Mesenchymal stem cell (in vitro differentiated cells and primary cell): Measurements from ENCODE around the gene TPTE.
"Not testable (repeated sequence)": the region's sequence is repeated elsewhere in the genome, so short reads cannot be mapped to it uniquely, and the experiment has no call there.

Source experiments
- DNase-seq: peaks from one replicate; pipeline ENCODE4 v3.0.0-alpha.2; 2013
- H2AFZ ChIP-seq: one replicate; pipeline ENCODE4 v1.6.1; 2013; ENCODE audit warnings: low read depth, mild to moderate bottlenecking, control low read depth, inconsistent platforms, low read length, moderate library complexity
- H2AK5ac ChIP-seq: 2 replicates; pipeline ENCODE4 v1.6.1; 2013; ENCODE audit warnings: low read length, moderate library complexity, mild to moderate bottlenecking, inconsistent platforms; ENCODE audit not compliant: severe bottlenecking
- H2BK120ac ChIP-seq: one replicate; pipeline ENCODE4 v1.6.1; 2013; ENCODE audit warnings: low read depth, mild to moderate bottlenecking, inconsistent platforms, low read length, moderate library complexity
- H2BK12ac ChIP-seq, 2 experiments: one replicate each; pipeline ENCODE4 v1.6.1; 2013; ENCODE audit warnings: inconsistent platforms in 2 of 2, low read length in 2 of 2, mild to moderate bottlenecking in 2 of 2, moderate library complexity in 2 of 2, control low read depth in 1 of 2
- H2BK15ac ChIP-seq: one replicate; pipeline ENCODE4 v1.6.1; 2013; ENCODE audit warnings: mild to moderate bottlenecking, low read depth, inconsistent platforms; ENCODE audit not compliant: poor library complexity, severe bottlenecking
- H2BK5ac ChIP-seq: 2 replicates; pipeline ENCODE4 v1.6.1; 2013; ENCODE audit warnings: low read depth, mild to moderate bottlenecking, low read length, control low read depth, inconsistent platforms; ENCODE audit not compliant: poor library complexity, severe bottlenecking
- H3K14ac ChIP-seq, 2 experiments: one replicate each; pipeline ENCODE4 v1.6.1; 2013; ENCODE audit warnings: inconsistent platforms in 2 of 2, low read length in 2 of 2, control low read depth in 1 of 2, mild to moderate bottlenecking in 1 of 2, moderate library complexity in 1 of 2
- H3K18ac ChIP-seq, 2 experiments: one replicate each; pipeline ENCODE4 v1.6.1; 2013; ENCODE audit warnings: inconsistent platforms in 2 of 2, low read length in 2 of 2, control low read depth in 1 of 2, low read depth in 1 of 2, mild to moderate bottlenecking in 1 of 2
- H3K23ac ChIP-seq, 2 experiments: one replicate each; pipeline ENCODE4 v1.6.1; 2013; ENCODE audit warnings: inconsistent platforms in 2 of 2, low read length in 2 of 2, mild to moderate bottlenecking in 2 of 2, moderate library complexity in 2 of 2, control low read depth in 1 of 2
- H3K27ac ChIP-seq: 2 replicates; pipeline ENCODE4 v1.5.1; 2013; ENCODE audit warnings: mild to moderate bottlenecking, moderate library complexity, low read length, control low read depth, inconsistent platforms; ENCODE audit not compliant: poor library complexity, severe bottlenecking
- H3K27me3 ChIP-seq, 2 experiments: 2 replicates each; pipeline versions ENCODE4 v1.6.1 to v1.7.0; 2013; ENCODE audit warnings: low read length in 2 of 2, mild to moderate bottlenecking in 2 of 2, moderate library complexity in 2 of 2, control low read depth in 1 of 2, inconsistent platforms in 1 of 2; ENCODE audit not compliant: control insufficient read depth in 1 of 2, insufficient read depth in 1 of 2
- H3K36me3 ChIP-seq, 2 experiments: 2 replicates each; pipeline versions ENCODE4 v1.6.1 to v1.7.0; 2013; ENCODE audit warnings: low read length in 2 of 2, control low read depth in 1 of 2, inconsistent platforms in 1 of 2, low read depth in 1 of 2, mild to moderate bottlenecking in 1 of 2; ENCODE audit not compliant: insufficient read depth in 2 of 2, control insufficient read depth in 1 of 2
- H3K4ac ChIP-seq, 2 experiments: one replicate each; pipeline ENCODE4 v1.6.1; 2013; ENCODE audit warnings: inconsistent platforms in 2 of 2, low read length in 2 of 2, mild to moderate bottlenecking in 2 of 2, moderate library complexity in 2 of 2, control low read depth in 1 of 2, low read depth in 1 of 2
- H3K4me1 ChIP-seq: 2 replicates; pipeline ENCODE4 v1.6.1; 2013; ENCODE audit warnings: low read depth, low read length, control low read depth; ENCODE audit not compliant: control insufficient read depth, insufficient read depth
- H3K4me2 ChIP-seq: 2 replicates; pipeline ENCODE4 v1.6.1; 2013; ENCODE audit warnings: low read length, mild to moderate bottlenecking, inconsistent platforms; ENCODE audit not compliant: poor library complexity, severe bottlenecking
- H3K4me3 ChIP-seq, 2 experiments: 2 replicates each; pipeline versions ENCODE4 v1.5.1 to v1.7.0; 2013; ENCODE audit warnings: low read length in 2 of 2, mild to moderate bottlenecking in 2 of 2, control low read depth in 1 of 2, low read depth in 1 of 2; ENCODE audit not compliant: insufficient read depth in 1 of 2
- H3K79me1 ChIP-seq: replicated peaks from 2 replicates; pipeline ENCODE4 v1.6.1; 2013; ENCODE audit warnings: mild to moderate bottlenecking, control low read depth, low read length, inconsistent platforms; ENCODE audit not compliant: poor library complexity, severe bottlenecking
- H3K9ac ChIP-seq: 2 replicates; pipeline ENCODE4 v1.7.0; 2013; ENCODE audit warnings: mild to moderate bottlenecking, low read length, moderate library complexity
- H3K9me3 ChIP-seq: 2 replicates; pipeline ENCODE4 v1.7.0; 2013; ENCODE audit warnings: mild to moderate bottlenecking, low read length; ENCODE audit not compliant: control insufficient read depth
- H4K8ac ChIP-seq: one replicate; pipeline ENCODE4 v1.6.1; 2013; ENCODE audit warnings: inconsistent platforms, mild to moderate bottlenecking, low read length, moderate library complexity
- H4K91ac ChIP-seq: one replicate; pipeline ENCODE4 v1.6.1; 2013; ENCODE audit warnings: mild to moderate bottlenecking, low read length, inconsistent platforms
- WGBS: methylation state at CpG from one replicate; pipeline ENCODE4 v1.1.7; 2013; ENCODE audit warnings: mixed read lengths; 5-methylcytosine and 5-hydroxymethylcytosine counted together

Gene TPTE

GRCh38 chr21:10517904-10518303, 3.5 kb upstream of the TPTE start:
- H3K4me1 ChIP-seq, H3K23ac ChIP-seq, H3K14ac ChIP-seq, H3K36me3 ChIP-seq, H2AFZ ChIP-seq, H3K4ac ChIP-seq, H3K27me3 ChIP-seq, H4K91ac ChIP-seq, H3K9ac ChIP-seq, DNase-seq, H3K79me1 ChIP-seq, H2AK5ac ChIP-seq, H4K8ac ChIP-seq, H3K18ac ChIP-seq, H3K27ac ChIP-seq, H2BK5ac ChIP-seq, H3K4me2 ChIP-seq, H2BK15ac ChIP-seq, H3K4me3 ChIP-seq, H2BK12ac ChIP-seq, H2BK120ac ChIP-seq: not testable (repeated sequence)
- peaks cover 26% of the 10 kb centered on the region for H3K9me3 ChIP-seq
- 71% methylated on average over 10 of the region's 10 CpGs for WGBS

GRCh38 chr21:10521835-10522500, 585 bp downstream of the TPTE start:
- not testable (repeated sequence) for H3K27me3 ChIP-seq, H3K18ac ChIP-seq, H3K27ac ChIP-seq, H3K23ac ChIP-seq, H3K4me1 ChIP-seq, H2AK5ac ChIP-seq, H3K79me1 ChIP-seq, H2BK120ac ChIP-seq, DNase-seq, H3K4me3 ChIP-seq, H3K36me3 ChIP-seq, H2BK15ac ChIP-seq, H3K4ac ChIP-seq, H2BK5ac ChIP-seq, H3K14ac ChIP-seq, H3K4me2 ChIP-seq, H2BK12ac ChIP-seq, H4K91ac ChIP-seq, H4K8ac ChIP-seq, H3K9ac ChIP-seq, H2AFZ ChIP-seq
- H3K9me3 ChIP-seq: peaks cover 23% of the 10 kb centered on the region
- 97% methylated on average over 61 of the region's 75 CpGs for WGBS

GRCh38 chr21:10539956-10540355, 18.6 kb downstream of the TPTE start:
- Histone ChIP-seq H3K4me3 (no peak overlapping the region), H2AK5ac (no peak overlapping the region), H2BK120ac (no peak overlapping the region), H3K79me1 (no peaks in the 10 kb centered on the region), H3K18ac (no peak overlapping the region), H3K4me2 (no peak overlapping the region), H3K27me3 (no peaks in the 10 kb centered on the region), H2AFZ (no peak overlapping the region), H3K9me3 (peaks cover 18% of the 10 kb centered on the region), H3K9ac (no peak overlapping the region), H2BK15ac (no peak overlapping the region), H2BK5ac (no peak overlapping the region), H3K14ac (no peak overlapping the region), H4K8ac (no peak overlapping the region), H2BK12ac (no peak overlapping the region), H3K27ac (no peak overlapping the region), H4K91ac (no peak overlapping the region), H3K36me3 (no peaks in the 10 kb centered on the region), H3K4me1 (no peaks in the 10 kb centered on the region), H3K4ac (no peak overlapping the region), H3K23ac (no peak overlapping the region)
- 78% methylated on average over 3 of the region's 3 CpGs for WGBS
- no peak for DNase-seq

- H2BK12ac ChIP-seq, H3K4me3 ChIP-seq, H3K27ac ChIP-seq, H3K4me1 ChIP-seq, H3K79me1 ChIP-seq, H2BK120ac ChIP-seq, H3K4ac ChIP-seq, H3K27me3 ChIP-seq, H2BK15ac ChIP-seq, H4K8ac ChIP-seq, H3K14ac ChIP-seq, H4K91ac ChIP-seq, H3K36me3 ChIP-seq, H3K23ac ChIP-seq, H3K18ac ChIP-seq, H3K4me2 ChIP-seq, H2AK5ac ChIP-seq, H2BK5ac ChIP-seq, DNase-seq, H3K9ac ChIP-seq, H2AFZ ChIP-seq: not testable (repeated sequence)
- peaks cover 23% of the 10 kb centered on the region for H3K9me3 ChIP-seq
- 74% methylated on average over 9 of the region's 9 CpGs for WGBS
Measured at GRCh38 chr21:10544376-10544775, 23.0 kb downstream of the TPTE start.
